HEK293 (cell line): ENCODE results near the gene PLCG2.

Experiments used
- CTCF ChIA-PET: fragments of 350-600 bp; formaldehyde crosslinking; extraction: SDS; loops from one replicate; lab custom pipeline; 2021; ENCODE audit warnings: antibody characterized with exemption; lab: Yijun Ruan, JAX
- POLR2A ChIA-PET: fragments of 300-600 bp; formaldehyde crosslinking; extraction: SDS; loops from one replicate; lab custom pipeline; 2020; ENCODE audit warnings: antibody characterized with exemption, inconsistent platforms; lab: Yijun Ruan, JAX
- H3K27ac ChIP-seq: fragments of 200-500 bp; sonication (Bioruptor generic); 2 replicates; pipeline ENCODE4 v1.5.1; 2014; ENCODE audit warnings: low read depth, low read length, control low read depth, inconsistent platforms; ENCODE audit errors: extremely low read depth
- H3K36me3 ChIP-seq, 2 experiments: fragments of 200-500 bp in 1 of 2; sonication (Bioruptor generic) in 1 of 2; 1 replicate in 1 of 2; 2 replicates in 1 of 2; pipeline ENCODE4 v1.5.1; 2014 to 2017; ENCODE audit warnings: inconsistent platforms in 2 of 2, low read length in 2 of 2; ENCODE audit not compliant: control insufficient read depth in 2 of 2, insufficient read depth in 1 of 2
- H3K4me1 ChIP-seq: fragments of 200-500 bp; sonication (Bioruptor generic); 2 replicates; pipeline ENCODE4 v1.5.1; 2014; ENCODE audit warnings: mild to moderate bottlenecking, low read length, inconsistent platforms; ENCODE audit not compliant: control insufficient read depth, insufficient read depth
- H3K4me3 ChIP-seq: 2 replicates; pipeline ENCODE4 v1.5.1; 2011; ENCODE audit warnings: low read depth, mild to moderate bottlenecking, control low read depth, low read length, moderate library complexity
- H3K9me3 ChIP-seq: fragments of 200-500 bp; sonication (Bioruptor generic); 2 replicates; pipeline ENCODE4 v1.5.1; 2014; ENCODE audit warnings: low read depth, low read length, inconsistent platforms; ENCODE audit not compliant: control insufficient read depth, insufficient read depth
- KLF1 ChIP-seq: fragments of 450-650 bp; formaldehyde crosslinking; IDR thresholded peaks from 2 replicates; pipeline ENCODE4 v1.5.1; 2016; ENCODE audit warnings: missing biosample characterization, missing genetic modification characterization
- MYNN ChIP-seq: fragments of 450-650 bp; formaldehyde crosslinking; IDR thresholded peaks from 2 replicates; pipeline ENCODE4 v1.5.1; 2016; ENCODE audit warnings: missing biosample characterization, missing genetic modification characterization, borderline replicate concordance
- ZBTB21 ChIP-seq: fragments of 450-650 bp; formaldehyde crosslinking; IDR thresholded peaks from 2 replicates; pipeline ENCODE4 v1.5.1; 2017; ENCODE audit warnings: missing biosample characterization, missing genetic modification characterization
- ZBTB7A ChIP-seq: fragments of 450-650 bp; formaldehyde crosslinking; IDR thresholded peaks from 2 replicates; pipeline ENCODE4 v1.5.1; 2016; ENCODE audit warnings: low read depth, missing biosample characterization, missing genetic modification characterization
- ZFP37 ChIP-seq: fragments of 450-650 bp; formaldehyde crosslinking; IDR thresholded peaks from 2 replicates; pipeline ENCODE4 v1.5.1; 2016; ENCODE audit warnings: missing biosample characterization, missing genetic modification characterization
- ZFP69B ChIP-seq: fragments of 450-650 bp; formaldehyde crosslinking; IDR thresholded peaks from 2 replicates; pipeline ENCODE4 v1.5.1; 2016; ENCODE audit warnings: missing biosample characterization, missing genetic modification characterization
- ZNF138 ChIP-seq: fragments of 450-650 bp; formaldehyde crosslinking; IDR thresholded peaks from 2 replicates; pipeline ENCODE4 v1.5.1; 2016; ENCODE audit warnings: missing biosample characterization, missing genetic modification characterization, borderline replicate concordance
- ZNF140 ChIP-seq: fragments of 450-650 bp; formaldehyde crosslinking; IDR thresholded peaks from 2 replicates; pipeline ENCODE4 v1.5.1; 2016; ENCODE audit warnings: missing biosample characterization, missing genetic modification characterization
- ZNF266 ChIP-seq: fragments of 450-650 bp; formaldehyde crosslinking; IDR thresholded peaks from 2 replicates; pipeline ENCODE4 v1.5.1; 2016; ENCODE audit warnings: missing biosample characterization, missing genetic modification characterization, low read depth
- ZNF354C ChIP-seq: fragments of 450-650 bp; formaldehyde crosslinking; IDR thresholded peaks from 2 replicates; pipeline ENCODE4 v1.5.1; 2016; ENCODE audit warnings: missing biosample characterization, missing genetic modification characterization, low read depth, borderline replicate concordance
- ZNF37A ChIP-seq: fragments of 450-650 bp; IDR thresholded peaks from 2 replicates; pipeline ENCODE4 v1.5.1; 2018; ENCODE audit warnings: missing biosample characterization, missing genetic modification characterization
- ZNF426 ChIP-seq: fragments of 450-650 bp; formaldehyde crosslinking; IDR thresholded peaks from 2 replicates; pipeline ENCODE4 v1.5.1; 2017; ENCODE audit warnings: missing biosample characterization, missing genetic modification characterization, mild to moderate bottlenecking, inconsistent platforms, moderate library complexity
- ZNF561 ChIP-seq: fragments of 450-650 bp; IDR thresholded peaks from 2 replicates; pipeline ENCODE4 v1.5.1; 2018; ENCODE audit warnings: missing biosample characterization, missing genetic modification characterization, borderline replicate concordance
- ZNF843 ChIP-seq: fragments of 450-650 bp; formaldehyde crosslinking; IDR thresholded peaks from 2 replicates; pipeline ENCODE4 v1.5.1; 2016; ENCODE audit warnings: missing biosample characterization, missing genetic modification characterization
- TF ChIP-seq, protein P1 (sequence below): fragments of 450-650 bp; formaldehyde crosslinking; conservative IDR thresholded peaks from 2 replicates; pipeline ENCODE4 v1.5.1; 2016; ENCODE audit warnings: low read depth, missing biosample characterization, missing genetic modification characterization
- TF ChIP-seq, protein P2 (sequence below): fragments of 450-650 bp; formaldehyde crosslinking; IDR thresholded peaks from 2 replicates; pipeline ENCODE4 v1.5.1; 2016; ENCODE audit warnings: missing biosample characterization, missing genetic modification characterization, borderline replicate concordance
- TF ChIP-seq, protein P3 (sequence below): fragments of 450-650 bp; formaldehyde crosslinking; optimal IDR thresholded peaks from 2 replicates; pipeline ENCODE3; 2016; ENCODE audit warnings: missing biosample characterization, mild to moderate bottlenecking, missing genetic modification characterization
- TF ChIP-seq, protein P4 (sequence below): fragments of 450-650 bp; formaldehyde crosslinking; IDR thresholded peaks from 2 replicates; pipeline ENCODE4 v1.5.1; 2017; ENCODE audit warnings: missing biosample characterization, mild to moderate bottlenecking, missing genetic modification characterization, moderate library complexity
- TF ChIP-seq, protein P5 (sequence below): fragments of 450-650 bp; formaldehyde crosslinking; IDR thresholded peaks from 2 replicates; pipeline ENCODE4 v1.5.1; 2017; ENCODE audit warnings: missing biosample characterization, missing genetic modification characterization
- TF ChIP-seq, protein P6 (sequence below): fragments of 450-650 bp; formaldehyde crosslinking; conservative IDR thresholded peaks from 2 replicates; pipeline ENCODE4 v1.5.1; 2016; ENCODE audit warnings: low read depth, missing biosample characterization, missing genetic modification characterization

Gene PLCG2

DNA sequence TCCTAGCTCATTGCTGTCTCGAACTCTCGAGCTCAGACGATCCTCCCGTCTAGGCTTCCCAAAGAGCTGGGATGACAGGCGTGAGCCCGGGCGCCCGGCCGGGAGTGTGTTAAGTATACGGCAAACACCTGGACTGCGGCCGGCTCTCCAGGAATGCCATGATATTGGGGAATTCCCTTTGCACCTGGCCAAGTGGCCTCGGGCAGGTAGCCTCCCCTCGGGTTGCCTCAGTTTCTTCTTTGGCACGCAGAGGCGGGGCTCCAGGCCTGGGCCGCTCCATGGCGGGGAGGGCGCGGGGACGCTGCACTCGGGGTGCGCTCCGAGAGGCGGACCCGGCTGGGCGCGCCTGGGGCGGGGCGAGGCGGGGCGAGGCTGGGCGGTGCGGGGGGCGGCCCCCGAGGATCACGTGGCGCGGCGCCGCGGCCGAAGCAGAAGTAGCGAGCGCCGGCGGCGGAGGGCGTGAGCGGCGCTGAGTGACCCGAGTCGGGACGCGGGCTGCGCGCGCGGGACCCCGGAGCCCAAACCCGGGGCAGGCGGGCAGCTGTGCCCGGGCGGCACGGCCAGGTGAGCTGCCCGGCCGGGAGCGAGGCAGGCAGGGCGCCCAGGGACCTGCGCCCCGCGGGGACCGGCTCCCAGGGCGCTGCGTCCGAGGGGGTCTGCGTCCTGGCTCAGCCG, at the start of gene PLCG2:
Gene PLCG2 (plus strand): TSS at position 431 of the 675 bp plus-strand sequence. CDS start 6,699 bp downstream, outside the sequence.
- Histone ChIP-seq H3K9me3 (no peaks in the 10 kb centered on the region), H3K36me3 (no peaks in the 10 kb centered on the region), H3K4me1 (peaks cover 7% of the 10 kb centered on the region), H3K4me3 (peak within 1 kb of the TSS; percentile 51), H3K27ac (peak within 1 kb of the TSS; percentile 47; the same call in 1 of the 2 replicates)
- CTCF ChIA-PET, result interaction anchor here (0.5 to 0.7 kb wide), 3 partner anchors 95 to 193 kb away, joined by 3 read pairs; no protein-coding TSS in a partner anchor
- POLR2A ChIA-PET, result interaction anchor here (1.0 kb wide), 1 partner anchor 95 kb away, joined by 3 read pairs; no protein-coding TSS in a partner anchor
- TF ChIP-seq, protein P1, sequence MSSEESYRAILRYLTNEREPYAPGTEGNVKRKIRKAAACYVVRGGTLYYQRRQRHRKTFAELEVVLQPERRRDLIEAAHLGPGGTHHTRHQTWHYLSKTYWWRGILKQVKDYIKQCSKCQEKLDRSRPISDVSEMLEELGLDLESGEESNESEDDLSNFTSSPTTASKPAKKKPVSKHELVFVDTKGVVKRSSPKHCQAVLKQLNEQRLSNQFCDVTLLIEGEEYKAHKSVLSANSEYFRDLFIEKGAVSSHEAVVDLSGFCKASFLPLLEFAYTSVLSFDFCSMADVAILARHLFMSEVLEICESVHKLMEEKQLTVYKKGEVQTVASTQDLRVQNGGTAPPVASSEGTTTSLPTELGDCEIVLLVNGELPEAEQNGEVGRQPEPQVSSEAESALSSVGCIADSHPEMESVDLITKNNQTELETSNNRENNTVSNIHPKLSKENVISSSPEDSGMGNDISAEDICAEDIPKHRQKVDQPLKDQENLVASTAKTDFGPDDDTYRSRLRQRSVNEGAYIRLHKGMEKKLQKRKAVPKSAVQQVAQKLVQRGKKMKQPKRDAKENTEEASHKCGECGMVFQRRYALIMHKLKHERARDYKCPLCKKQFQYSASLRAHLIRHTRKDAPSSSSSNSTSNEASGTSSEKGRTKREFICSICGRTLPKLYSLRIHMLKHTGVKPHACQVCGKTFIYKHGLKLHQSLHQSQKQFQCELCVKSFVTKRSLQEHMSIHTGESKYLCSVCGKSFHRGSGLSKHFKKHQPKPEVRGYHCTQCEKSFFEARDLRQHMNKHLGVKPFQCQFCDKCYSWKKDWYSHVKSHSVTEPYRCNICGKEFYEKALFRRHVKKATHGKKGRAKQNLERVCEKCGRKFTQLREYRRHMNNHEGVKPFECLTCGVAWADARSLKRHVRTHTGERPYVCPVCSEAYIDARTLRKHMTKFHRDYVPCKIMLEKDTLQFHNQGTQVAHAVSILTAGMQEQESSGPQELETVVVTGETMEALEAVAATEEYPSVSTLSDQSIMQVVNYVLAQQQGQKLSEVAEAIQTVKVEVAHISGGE, result peak; percentile 32; the same call in 1 of the 2 replicates
- no peak for TF ChIP-seq ZNF37A (tag by site-specific recombination)
- TF ChIP-seq KLF1 (tag by site-specific recombination), result peak; percentile 51
- TF ChIP-seq, protein P2, sequence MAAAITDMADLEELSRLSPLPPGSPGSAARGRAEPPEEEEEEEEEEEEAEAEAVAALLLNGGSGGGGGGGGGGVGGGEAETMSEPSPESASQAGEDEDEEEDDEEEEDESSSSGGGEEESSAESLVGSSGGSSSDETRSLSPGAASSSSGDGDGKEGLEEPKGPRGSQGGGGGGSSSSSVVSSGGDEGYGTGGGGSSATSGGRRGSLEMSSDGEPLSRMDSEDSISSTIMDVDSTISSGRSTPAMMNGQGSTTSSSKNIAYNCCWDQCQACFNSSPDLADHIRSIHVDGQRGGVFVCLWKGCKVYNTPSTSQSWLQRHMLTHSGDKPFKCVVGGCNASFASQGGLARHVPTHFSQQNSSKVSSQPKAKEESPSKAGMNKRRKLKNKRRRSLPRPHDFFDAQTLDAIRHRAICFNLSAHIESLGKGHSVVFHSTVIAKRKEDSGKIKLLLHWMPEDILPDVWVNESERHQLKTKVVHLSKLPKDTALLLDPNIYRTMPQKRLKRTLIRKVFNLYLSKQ (tag by site-specific recombination), result no peak
- no peak for TF ChIP-seq ZNF138 (tag by site-specific recombination)
- TF ChIP-seq ZNF843, result no peak
- TF ChIP-seq, protein P3, sequence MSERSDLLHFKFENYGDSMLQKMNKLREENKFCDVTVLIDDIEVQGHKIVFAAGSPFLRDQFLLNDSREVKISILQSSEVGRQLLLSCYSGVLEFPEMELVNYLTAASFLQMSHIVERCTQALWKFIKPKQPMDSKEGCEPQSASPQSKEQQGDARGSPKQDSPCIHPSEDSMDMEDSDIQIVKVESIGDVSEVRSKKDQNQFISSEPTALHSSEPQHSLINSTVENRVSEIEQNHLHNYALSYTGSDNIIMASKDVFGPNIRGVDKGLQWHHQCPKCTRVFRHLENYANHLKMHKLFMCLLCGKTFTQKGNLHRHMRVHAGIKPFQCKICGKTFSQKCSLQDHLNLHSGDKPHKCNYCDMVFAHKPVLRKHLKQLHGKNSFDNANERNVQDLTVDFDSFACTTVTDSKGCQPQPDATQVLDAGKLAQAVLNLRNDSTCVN, result peak; percentile 48
- no peak for TF ChIP-seq ZFP69B
- no peak for TF ChIP-seq ZNF426
- TF ChIP-seq, protein P4, sequence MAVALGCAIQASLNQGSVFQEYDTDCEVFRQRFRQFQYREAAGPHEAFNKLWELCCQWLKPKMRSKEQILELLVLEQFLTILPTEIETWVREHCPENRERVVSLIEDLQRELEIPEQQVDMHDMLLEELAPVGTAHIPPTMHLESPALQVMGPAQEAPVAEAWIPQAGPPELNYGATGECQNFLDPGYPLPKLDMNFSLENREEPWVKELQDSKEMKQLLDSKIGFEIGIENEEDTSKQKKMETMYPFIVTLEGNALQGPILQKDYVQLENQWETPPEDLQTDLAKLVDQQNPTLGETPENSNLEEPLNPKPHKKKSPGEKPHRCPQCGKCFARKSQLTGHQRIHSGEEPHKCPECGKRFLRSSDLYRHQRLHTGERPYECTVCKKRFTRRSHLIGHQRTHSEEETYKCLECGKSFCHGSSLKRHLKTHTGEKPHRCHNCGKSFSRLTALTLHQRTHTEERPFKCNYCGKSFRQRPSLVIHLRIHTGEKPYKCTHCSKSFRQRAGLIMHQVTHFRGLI, result peak; percentile 82
- no peak for TF ChIP-seq ZBTB7A (tag by site-specific recombination)
- TF ChIP-seq, protein P5, sequence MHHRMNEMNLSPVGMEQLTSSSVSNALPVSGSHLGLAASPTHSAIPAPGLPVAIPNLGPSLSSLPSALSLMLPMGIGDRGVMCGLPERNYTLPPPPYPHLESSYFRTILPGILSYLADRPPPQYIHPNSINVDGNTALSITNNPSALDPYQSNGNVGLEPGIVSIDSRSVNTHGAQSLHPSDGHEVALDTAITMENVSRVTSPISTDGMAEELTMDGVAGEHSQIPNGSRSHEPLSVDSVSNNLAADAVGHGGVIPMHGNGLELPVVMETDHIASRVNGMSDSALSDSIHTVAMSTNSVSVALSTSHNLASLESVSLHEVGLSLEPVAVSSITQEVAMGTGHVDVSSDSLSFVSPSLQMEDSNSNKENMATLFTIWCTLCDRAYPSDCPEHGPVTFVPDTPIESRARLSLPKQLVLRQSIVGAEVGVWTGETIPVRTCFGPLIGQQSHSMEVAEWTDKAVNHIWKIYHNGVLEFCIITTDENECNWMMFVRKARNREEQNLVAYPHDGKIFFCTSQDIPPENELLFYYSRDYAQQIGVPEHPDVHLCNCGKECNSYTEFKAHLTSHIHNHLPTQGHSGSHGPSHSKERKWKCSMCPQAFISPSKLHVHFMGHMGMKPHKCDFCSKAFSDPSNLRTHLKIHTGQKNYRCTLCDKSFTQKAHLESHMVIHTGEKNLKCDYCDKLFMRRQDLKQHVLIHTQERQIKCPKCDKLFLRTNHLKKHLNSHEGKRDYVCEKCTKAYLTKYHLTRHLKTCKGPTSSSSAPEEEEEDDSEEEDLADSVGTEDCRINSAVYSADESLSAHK (tag by site-specific recombination), result no peak
- TF ChIP-seq ZBTB21, result no peak
- no peak for TF ChIP-seq ZNF354C (tag by site-specific recombination)
- TF ChIP-seq ZNF140 (tag by site-specific recombination), result no peak
- TF ChIP-seq MYNN (tag by site-specific recombination), result no peak
- no peak for TF ChIP-seq ZNF266 (tag by site-specific recombination)
- TF ChIP-seq ZFP37 (tag by site-specific recombination), result no peak
- TF ChIP-seq, protein P6, sequence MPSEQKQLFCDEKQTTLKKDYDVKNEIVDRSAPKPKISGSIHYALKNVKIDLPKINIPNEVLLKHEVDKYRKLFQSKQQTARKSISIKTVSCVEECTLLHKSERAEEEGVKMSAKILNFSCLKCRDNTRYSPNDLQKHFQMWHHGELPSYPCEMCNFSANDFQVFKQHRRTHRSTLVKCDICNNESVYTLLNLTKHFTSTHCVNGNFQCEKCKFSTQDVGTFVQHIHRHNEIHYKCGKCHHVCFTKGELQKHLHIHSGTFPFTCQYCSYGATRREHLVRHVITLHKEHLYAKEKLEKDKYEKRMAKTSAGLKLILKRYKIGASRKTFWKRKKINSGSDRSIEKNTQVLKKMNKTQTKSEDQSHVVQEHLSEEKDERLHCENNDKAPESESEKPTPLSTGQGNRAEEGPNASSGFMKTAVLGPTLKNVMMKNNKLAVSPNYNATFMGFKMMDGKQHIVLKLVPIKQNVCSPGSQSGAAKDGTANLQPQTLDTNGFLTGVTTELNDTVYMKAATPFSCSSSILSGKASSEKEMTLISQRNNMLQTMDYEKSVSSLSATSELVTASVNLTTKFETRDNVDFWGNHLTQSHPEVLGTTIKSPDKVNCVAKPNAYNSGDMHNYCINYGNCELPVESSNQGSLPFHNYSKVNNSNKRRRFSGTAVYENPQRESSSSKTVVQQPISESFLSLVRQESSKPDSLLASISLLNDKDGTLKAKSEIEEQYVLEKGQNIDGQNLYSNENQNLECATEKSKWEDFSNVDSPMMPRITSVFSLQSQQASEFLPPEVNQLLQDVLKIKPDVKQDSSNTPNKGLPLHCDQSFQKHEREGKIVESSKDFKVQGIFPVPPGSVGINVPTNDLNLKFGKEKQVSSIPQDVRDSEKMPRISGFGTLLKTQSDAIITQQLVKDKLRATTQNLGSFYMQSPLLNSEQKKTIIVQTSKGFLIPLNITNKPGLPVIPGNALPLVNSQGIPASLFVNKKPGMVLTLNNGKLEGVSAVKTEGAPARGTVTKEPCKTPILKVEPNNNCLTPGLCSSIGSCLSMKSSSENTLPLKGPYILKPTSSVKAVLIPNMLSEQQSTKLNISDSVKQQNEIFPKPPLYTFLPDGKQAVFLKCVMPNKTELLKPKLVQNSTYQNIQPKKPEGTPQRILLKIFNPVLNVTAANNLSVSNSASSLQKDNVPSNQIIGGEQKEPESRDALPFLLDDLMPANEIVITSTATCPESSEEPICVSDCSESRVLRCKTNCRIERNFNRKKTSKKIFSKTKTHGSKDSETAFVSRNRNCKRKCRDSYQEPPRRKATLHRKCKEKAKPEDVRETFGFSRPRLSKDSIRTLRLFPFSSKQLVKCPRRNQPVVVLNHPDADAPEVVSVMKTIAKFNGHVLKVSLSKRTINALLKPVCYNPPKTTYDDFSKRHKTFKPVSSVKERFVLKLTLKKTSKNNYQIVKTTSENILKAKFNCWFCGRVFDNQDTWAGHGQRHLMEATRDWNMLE (tag by site-specific recombination), result no peak
- 0 out of 2 replicates have a peak, but pooled peaks have one; percentile 63 for TF ChIP-seq ZNF561 (tag by site-specific recombination)
